ENCODE results near the gene GALNT16.

GALNT16 gene

GRCh38 chr14:69339426-69339825, 79.5 kb downstream of the GALNT16 start:
- no peak for DNase-seq (ENCODE audit: low read depth)
- TF ChIP-seq POLR2A (IDR thresholded peaks at IDR 0.05; ENCODE audit: extremely low read depth, insufficient read length) (no peak), CTCF (IDR thresholded peaks at IDR 0.05; ENCODE audit: low read depth, low read length) (no peak), MYC (IDR thresholded peaks at IDR 0.05; ENCODE audit: low read depth, low read length) (no peak), MAX (IDR thresholded peaks at IDR 0.05; ENCODE audit: low read depth, low read length) (no peak)
- H3K4me3 ChIP-seq (ENCODE audit: low read depth, low read length): no peak overlapping the region

GRCh38 chr14:69342928-69343525, 83.1 kb downstream of the GALNT16 start:
- no peak for DNase-seq (ENCODE audit: low read depth)
- H3K4me3 ChIP-seq (ENCODE audit: low read depth, low read length): no peak overlapping the region
- TF ChIP-seq POLR2A (IDR thresholded peaks at IDR 0.05; ENCODE audit: extremely low read depth, insufficient read length) (no peak), MYC (IDR thresholded peaks at IDR 0.05; ENCODE audit: low read depth, low read length) (no peak), CTCF (IDR thresholded peaks at IDR 0.05; ENCODE audit: low read depth, low read length) (no peak), MAX (IDR thresholded peaks at IDR 0.05; ENCODE audit: low read depth, low read length) (no peak)

GRCh38 chr14:69344171-69344570, 84.2 kb downstream of the GALNT16 start:
- H3K4me3 ChIP-seq (ENCODE audit: low read depth, low read length): no peak overlapping the region
- TF ChIP-seq CTCF (IDR thresholded peaks at IDR 0.05; ENCODE audit: low read depth, low read length): no peak
- TF ChIP-seq MYC (IDR thresholded peaks at IDR 0.05; ENCODE audit: low read depth, low read length): no peak
- no peak for TF ChIP-seq POLR2A (IDR thresholded peaks at IDR 0.05; ENCODE audit: extremely low read depth, insufficient read length)
- TF ChIP-seq MAX (IDR thresholded peaks at IDR 0.05; ENCODE audit: low read depth, low read length): no peak
- DNase-seq (ENCODE audit: low read depth): no peak

- H3K4me3 ChIP-seq (ENCODE audit: low read depth, low read length): no peak overlapping the region
- TF ChIP-seq MAX (IDR thresholded peaks at IDR 0.05; ENCODE audit: low read depth, low read length): no peak
- no peak for TF ChIP-seq MYC (IDR thresholded peaks at IDR 0.05; ENCODE audit: low read depth, low read length)
- no peak for TF ChIP-seq POLR2A (IDR thresholded peaks at IDR 0.05; ENCODE audit: extremely low read depth, insufficient read length)
- no peak for TF ChIP-seq CTCF (IDR thresholded peaks at IDR 0.05; ENCODE audit: low read depth, low read length)
- DNase-seq (ENCODE audit: low read depth): no peak
Observed at GRCh38 chr14:69345402-69345801, 85.4 kb downstream of the GALNT16 start.

- TF ChIP-seq POLR2A (IDR thresholded peaks at IDR 0.05; ENCODE audit: extremely low read depth, insufficient read length) (no peak), CTCF (IDR thresholded peaks at IDR 0.05; ENCODE audit: low read depth, low read length) (peak; percentile 45), MYC (IDR thresholded peaks at IDR 0.05; ENCODE audit: low read depth, low read length) (no peak)
- no peak for DNase-seq (ENCODE audit: low read depth)
Observed at GRCh38 chr14:69346710-69347109, 86.8 kb downstream of the GALNT16 start.

More at GRCh38 chr14:69346710-69347109, 86.8 kb downstream of the GALNT16 start:
- H3K4me3 ChIP-seq (ENCODE audit: low read depth, low read length): no peak overlapping the region

Data from NB4 (cell line).